Measurements from ENCODE around the gene PSMG1.
"Not testable (repeated sequence)": the region's sequence is repeated elsewhere in the genome, so short reads cannot be mapped to it uniquely, and the experiment has no call there.

Gene PSMG1, protein sequence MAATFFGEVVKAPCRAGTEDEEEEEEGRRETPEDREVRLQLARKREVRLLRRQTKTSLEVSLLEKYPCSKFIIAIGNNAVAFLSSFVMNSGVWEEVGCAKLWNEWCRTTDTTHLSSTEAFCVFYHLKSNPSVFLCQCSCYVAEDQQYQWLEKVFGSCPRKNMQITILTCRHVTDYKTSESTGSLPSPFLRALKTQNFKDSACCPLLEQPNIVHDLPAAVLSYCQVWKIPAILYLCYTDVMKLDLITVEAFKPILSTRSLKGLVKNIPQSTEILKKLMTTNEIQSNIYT

GRCh38 chr21:39183272-39184049 is at the start of gene PSMG1:
Gene PSMG1, minus strand, starts transcription at chr21:39183451. Its CDS starts 66 bp downstream, at chr21:39183385.
- DNase-seq (ENCODE audit: low spot score), result peak; percentile 95

GRCh38 chr21:39232861-39233291 is 49.6 kb upstream of the PSMG1 start:
- DNase-seq (ENCODE audit: low spot score), result no peak

DNA sequence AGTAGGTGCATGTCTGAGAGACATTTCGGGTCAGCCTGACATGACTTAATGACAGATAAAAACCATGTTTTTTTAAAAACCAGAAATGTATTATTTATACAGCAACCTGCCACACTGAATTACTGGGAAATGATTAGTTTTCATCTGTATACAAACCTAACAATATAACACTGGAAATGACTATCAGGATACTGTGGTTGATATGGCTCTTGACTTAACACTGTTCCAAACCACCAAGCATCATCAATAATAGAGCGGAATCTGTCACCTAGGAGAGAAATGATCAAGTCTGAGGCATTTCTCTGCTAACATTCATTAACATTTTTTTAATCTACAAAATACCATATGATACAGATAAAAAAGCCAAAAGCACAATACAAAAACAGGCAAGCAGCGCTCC is 41.7 kb upstream of the PSMG1 start:
- DNase-seq (ENCODE audit: low spot score), result no peak

DNA sequence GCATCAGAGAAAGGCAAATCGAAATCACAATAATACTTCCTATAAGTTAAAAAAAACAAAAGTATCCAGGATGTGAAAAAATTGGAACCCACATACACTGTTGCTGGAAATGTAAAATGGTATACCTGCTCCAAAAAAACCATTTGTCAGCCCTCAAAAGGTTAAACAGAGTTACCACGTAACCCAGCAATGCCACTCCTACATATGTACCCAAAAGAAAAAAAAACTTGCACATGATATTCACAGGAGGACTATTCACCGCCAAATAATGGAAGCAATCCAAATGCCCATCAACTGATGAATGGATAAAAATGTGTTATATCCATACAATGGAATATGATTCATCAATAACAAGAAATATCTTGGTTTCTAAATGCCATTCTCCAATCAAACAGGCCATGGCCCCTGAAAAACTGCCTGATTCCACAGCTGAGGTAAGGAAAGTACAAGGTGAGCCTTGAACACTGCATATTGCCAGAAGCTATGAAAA is 38.8 kb upstream of the PSMG1 start:
- no peak for DNase-seq (ENCODE audit: low spot score)

- DNase-seq (ENCODE audit: low spot score), result no peak
Measured at GRCh38 chr21:39221282-39221996, 38.2 kb upstream of the PSMG1 start.

GRCh38 chr21:39220875-39221274 is 37.6 kb upstream of the PSMG1 start:
- DNase-seq (ENCODE audit: low spot score), result not testable (repeated sequence)

DNA sequence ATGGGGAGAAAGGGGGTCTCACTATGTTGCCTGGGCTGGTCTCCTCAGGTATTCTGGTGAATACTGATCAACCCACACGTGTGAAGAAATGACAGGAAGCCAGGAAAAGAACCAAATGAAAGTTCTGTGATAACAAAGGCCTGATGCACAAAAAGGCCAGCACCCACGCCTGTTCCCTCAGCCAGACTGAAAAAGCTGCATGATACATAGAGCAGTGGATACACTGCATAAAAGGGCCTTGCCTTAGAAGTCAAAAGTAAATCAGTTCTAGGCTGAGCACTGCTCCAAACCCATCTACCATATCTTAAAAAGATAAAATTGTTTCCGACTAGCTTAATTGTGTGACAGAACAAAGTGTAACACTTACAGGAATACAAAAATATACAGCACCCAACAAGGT is 36.9 kb upstream of the PSMG1 start:
- no peak for DNase-seq (ENCODE audit: low spot score)

DNA sequence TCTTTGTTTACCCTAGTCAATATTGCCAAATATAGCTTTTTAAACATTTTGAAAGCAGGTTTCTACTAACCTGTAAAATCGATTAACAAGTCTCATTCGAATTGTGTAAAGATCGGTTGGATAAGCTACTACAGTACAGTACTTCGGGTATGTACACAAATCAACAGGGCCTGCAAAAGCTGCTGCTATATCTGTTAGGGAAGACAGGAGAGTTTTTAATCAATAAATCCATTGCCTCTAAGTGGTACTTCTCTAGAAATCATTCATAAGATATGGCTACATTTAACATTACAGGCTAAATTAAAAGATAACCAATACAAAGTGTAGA is 34.8 kb upstream of the PSMG1 start:
- DNase-seq (ENCODE audit: low spot score), result no peak

DNA sequence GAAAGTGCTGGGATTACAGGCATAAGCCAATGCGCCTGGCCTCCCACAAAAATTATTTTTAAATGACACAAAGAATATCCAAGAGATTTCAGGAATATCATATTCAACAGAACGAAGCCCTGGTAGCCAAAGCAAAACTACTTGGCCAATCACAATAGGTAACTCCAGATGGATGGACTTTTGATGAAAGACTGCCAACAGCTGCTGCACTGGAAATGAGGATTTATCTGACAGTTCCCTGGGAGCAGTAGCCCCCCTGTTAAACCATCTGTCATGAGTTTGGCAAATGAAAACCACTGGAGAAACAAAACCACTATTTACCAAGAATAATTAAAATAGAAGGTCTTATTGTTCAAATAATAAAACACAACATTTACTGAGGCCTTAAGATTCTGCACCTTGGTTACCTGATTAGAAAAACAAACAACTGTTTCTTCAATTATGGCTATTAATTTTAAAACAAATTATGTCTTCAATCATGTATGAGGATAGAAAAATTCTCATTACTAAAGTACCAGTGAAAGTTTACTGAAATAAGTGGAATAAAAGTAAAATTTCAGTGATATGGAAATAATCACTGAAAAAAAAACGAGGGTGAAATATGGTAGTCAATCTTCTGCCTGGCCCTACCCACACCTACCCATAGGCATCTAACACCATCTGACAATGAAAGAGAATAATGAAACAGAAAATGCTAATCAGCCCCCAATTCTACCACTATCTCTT is 34.3 kb upstream of the PSMG1 start:
- DNase-seq (ENCODE audit: low spot score), result no peak

- DNase-seq (ENCODE audit: low spot score), result no peak
Measured at GRCh38 chr21:39216290-39216689, 33.0 kb upstream of the PSMG1 start.

DNA sequence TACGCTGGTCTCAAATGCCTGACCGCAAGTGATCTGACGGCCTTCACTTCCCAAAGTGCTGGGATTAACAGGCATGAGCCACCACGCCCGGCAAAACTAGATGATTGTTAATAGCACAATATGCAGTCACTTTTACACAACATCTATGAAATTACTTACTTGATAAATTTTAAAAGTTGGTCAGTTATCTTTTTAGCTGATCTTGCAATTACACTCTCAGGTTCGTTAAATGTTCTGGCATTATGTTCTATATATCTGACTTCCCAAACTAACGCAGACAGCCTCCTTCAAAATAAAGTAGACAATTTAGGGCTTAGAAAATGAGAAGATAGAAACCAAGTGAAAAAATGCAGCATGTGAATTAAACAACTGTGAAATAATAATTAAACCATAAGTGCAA is 31.8 kb upstream of the PSMG1 start:
- DNase-seq (ENCODE audit: low spot score), result no peak

- DNase-seq (ENCODE audit: low spot score), result no peak
Measured at GRCh38 chr21:39209334-39209688, 26.1 kb upstream of the PSMG1 start.

GRCh38 chr21:39208624-39209333 is 25.5 kb upstream of the PSMG1 start:
- DNase-seq (ENCODE audit: low spot score), result no peak

DNA sequence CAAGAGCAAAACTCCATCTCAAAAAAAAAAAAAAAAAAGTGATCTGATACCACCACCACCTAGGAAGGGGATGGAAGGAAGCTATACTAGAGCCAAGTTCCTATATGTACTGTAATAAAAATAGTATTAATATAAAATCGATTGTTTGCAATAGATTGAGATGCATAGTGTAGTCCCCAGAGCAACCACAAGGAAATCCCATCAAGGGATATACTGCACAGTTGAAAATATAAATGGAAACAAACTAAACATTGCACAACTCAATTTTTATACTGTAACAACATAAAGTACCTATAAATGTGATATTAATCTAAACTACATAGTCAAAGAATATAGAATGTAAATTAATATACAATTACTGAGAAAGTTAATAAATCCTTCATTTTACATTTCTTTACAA is 20.9 kb upstream of the PSMG1 start:
- no peak for DNase-seq (ENCODE audit: low spot score)

DNA sequence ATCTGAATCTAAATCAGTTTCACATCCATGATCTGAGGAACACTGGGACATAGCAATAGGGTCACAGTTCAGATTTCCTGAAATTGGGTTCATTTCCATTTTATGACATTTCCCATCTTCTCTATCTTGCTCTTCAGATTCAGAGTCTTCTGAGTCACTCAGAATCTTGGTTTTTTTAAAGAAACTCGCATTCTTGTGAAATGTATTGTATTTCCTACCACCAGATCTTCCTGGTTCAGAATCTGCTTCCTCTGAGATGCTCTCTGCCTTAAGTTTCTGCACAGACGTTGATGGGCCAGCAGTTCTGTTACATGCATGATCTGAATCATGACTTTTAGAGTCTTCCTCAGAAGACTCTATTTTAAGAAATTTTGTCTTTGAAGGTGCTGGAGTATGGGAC is 15.5 kb upstream of the PSMG1 start:
- DNase-seq (ENCODE audit: low spot score), result no peak

GRCh38 chr21:39197448-39198233 is 14.4 kb upstream of the PSMG1 start:
- no peak for DNase-seq (ENCODE audit: low spot score)

- no peak for DNase-seq (ENCODE audit: low spot score)
Measured at GRCh38 chr21:39196838-39197237, 13.6 kb upstream of the PSMG1 start.

DNA sequence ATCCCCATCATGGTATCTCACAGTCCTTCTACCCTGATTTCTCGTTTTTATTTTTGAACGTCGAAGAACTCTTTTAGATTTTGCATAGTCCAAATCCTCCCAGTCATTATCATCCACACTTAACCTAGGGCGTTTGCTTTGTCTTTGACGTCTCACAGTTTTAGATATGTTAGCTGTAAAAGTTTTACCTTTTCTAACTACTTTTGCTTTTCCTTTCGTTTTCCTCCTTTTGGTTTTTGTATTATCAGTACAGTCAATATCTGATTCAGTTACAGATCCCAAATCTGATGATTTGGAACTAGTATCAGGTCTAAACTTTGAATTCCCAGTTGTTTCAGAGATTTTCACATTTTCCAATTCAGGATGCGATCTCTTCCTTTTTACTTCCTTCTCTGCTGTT is 13.1 kb upstream of the PSMG1 start:
- DNase-seq (ENCODE audit: low spot score), result no peak

- DNase-seq (ENCODE audit: low spot score), result no peak
Measured at GRCh38 chr21:39193380-39193779, 10.1 kb upstream of the PSMG1 start.

- DNase-seq (ENCODE audit: low spot score), result peak; percentile 22
Measured at GRCh38 chr21:39189857-39190604, 6.8 kb upstream of the PSMG1 start.

Measured in AG08395 (cell line).